ENCODE measurements around the gene KCNG4. TPM values are rescaled to one million over a fixed set of nuclear protein-coding genes. Genes with fewer than 3 reads are reported as not detected.

KCNG4 gene
- total and polyA plus RNA-seq, 10 of the 15 experiments (the other 5 are each of a cell fraction or from before 2014, with no cell fraction given), result not detected

DNA sequence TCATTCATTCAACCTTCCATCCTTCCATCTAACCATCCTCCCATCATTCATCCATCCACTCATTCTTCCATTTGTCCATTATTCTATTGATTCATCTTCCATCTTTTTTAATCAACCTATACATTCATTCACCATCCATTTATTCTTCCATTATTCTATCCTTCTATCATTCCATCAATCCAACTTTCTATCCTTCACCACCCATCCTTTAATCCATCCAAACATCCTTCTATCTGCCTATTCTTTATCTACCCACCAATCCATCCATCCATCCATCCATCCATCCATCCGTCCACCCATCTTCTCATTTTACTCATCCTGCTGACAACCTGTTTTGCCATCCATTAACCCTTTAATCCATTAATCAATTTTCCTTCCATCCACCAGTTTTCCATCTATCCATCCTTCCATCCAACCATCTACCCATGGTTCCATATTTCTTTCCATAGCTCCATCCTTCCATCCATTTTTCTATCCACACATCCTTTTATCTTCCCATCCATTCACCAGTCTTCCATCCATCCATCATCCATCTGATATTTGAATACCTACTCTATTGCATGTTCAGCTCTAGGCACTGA is 33.0 kb upstream of the KCNG4 start:
- intact Hi-C loops (cut with micrococcal nuclease; ENCODE audit: unreplicated experiment), result no loop called here
- Histone ChIP-seq H3K4me1 (ENCODE audit: control insufficient read depth, insufficient read depth, low read length) (no peaks in the 10 kb centered on the region), H2AFZ (ENCODE audit: control insufficient read depth, low read depth, low read length) (no peak overlapping the region), H3K9ac (ENCODE audit: control insufficient read depth, insufficient read depth, low read length) (no peak overlapping the region), H4K20me1 (ENCODE audit: control insufficient read depth, insufficient read depth) (no peaks in the 10 kb centered on the region), H3K79me2 (ENCODE audit: control insufficient read depth, insufficient read depth, low read length) (no peaks in the 10 kb centered on the region), H3K4me3 (no peak overlapping the region), H3K36me3 (ENCODE audit: control insufficient read depth in 2 of 2, insufficient read depth in 2 of 2, low read length in 1 of 2) (no peaks in the 10 kb centered on the region), H3K9me3 (replicated peaks; ENCODE audit: control insufficient read depth, insufficient read depth, low read length) (no peaks in the 10 kb centered on the region), H3K27ac (ENCODE audit: control insufficient read depth, insufficient read depth) (no peak overlapping the region), H3K4me2 (ENCODE audit: control insufficient read depth, insufficient read depth) (no peak overlapping the region), H3K27me3 (replicated peaks in 1 of 2; ENCODE audit: control insufficient read depth in 2 of 2, insufficient read depth in 2 of 2, low read length in 1 of 2) (no peaks in the 10 kb centered on the region)
- BruUV-seq (replicated peaks), result no TSS peak
- DNase-seq (ENCODE audit: low read depth, low spot score), result no peak
- ChIA-PET CTCF (interaction anchor here (0.9 to 1.2 kb wide), 2 partner anchors 10 to 234 kb away, joined by 3 to 4 read pairs; no protein-coding TSS in a partner anchor), POLR2A (no interaction called here), RAD21 (ENCODE audit: unreplicated experiment) (no interaction called here), SMC1A (ENCODE audit: uncharacterized antibody, unreplicated experiment) (no interaction called here)
- FAIRE-seq, result no peak
- in situ Hi-C loops (cut with MboI), result loop anchor here (10.0 kb wide), 1 partner anchor 352 kb away; no protein-coding TSS in a partner anchor
- no peak for ATAC-seq
- 0% methylated on average over 1 of the region's 1 CpG for WGBS (ENCODE audit: insufficient coverage, insufficient replicate concordance, low lambda C conversion rate, missing lambda C conversion rate)
- TF ChIP-seq RAD21 (IDR thresholded peaks at IDR 0.05; ENCODE audit: insufficient read depth, low read depth, low read length) (no peak), IKZF1 (conservative IDR thresholded peaks at IDR 0.05) (no peak), STAT1 (conservative IDR thresholded peaks at IDR 0.05) (no peak), POLR2AphosphoS2 (IDR thresholded peaks at IDR 0.05; ENCODE audit: low read depth, low read length) (no peak), EP300 (IDR thresholded peaks at IDR 0.05; ENCODE audit: borderline replicate concordance in 1 of 2, control insufficient read depth in 1 of 2, low read depth in 2 of 2, low read length in 2 of 2) (no peak), SREBF1 (IDR thresholded peaks at IDR 0.05; ENCODE audit: low read length) (no peak), IKZF2 (IDR thresholded peaks at IDR 0.05) (no peak), CREB1 (IDR thresholded peaks at IDR 0.05; ENCODE audit: low read depth) (no peak), RCOR1 (conservative IDR thresholded peaks at IDR 0.05; ENCODE audit: low read depth, low read length) (no peak), TCF7 (IDR thresholded peaks at IDR 0.05; ENCODE audit: borderline replicate concordance) (no peak), BACH1 (IDR thresholded peaks at IDR 0.05; ENCODE audit: borderline replicate concordance) (no peak), SUZ12 (IDR thresholded peaks at IDR 0.05; ENCODE audit: unreplicated experiment) (no peak), ZBED1 (IDR thresholded peaks at IDR 0.05; ENCODE audit: borderline replicate concordance) (no peak)
- TF ChIP-seq, protein P1, sequence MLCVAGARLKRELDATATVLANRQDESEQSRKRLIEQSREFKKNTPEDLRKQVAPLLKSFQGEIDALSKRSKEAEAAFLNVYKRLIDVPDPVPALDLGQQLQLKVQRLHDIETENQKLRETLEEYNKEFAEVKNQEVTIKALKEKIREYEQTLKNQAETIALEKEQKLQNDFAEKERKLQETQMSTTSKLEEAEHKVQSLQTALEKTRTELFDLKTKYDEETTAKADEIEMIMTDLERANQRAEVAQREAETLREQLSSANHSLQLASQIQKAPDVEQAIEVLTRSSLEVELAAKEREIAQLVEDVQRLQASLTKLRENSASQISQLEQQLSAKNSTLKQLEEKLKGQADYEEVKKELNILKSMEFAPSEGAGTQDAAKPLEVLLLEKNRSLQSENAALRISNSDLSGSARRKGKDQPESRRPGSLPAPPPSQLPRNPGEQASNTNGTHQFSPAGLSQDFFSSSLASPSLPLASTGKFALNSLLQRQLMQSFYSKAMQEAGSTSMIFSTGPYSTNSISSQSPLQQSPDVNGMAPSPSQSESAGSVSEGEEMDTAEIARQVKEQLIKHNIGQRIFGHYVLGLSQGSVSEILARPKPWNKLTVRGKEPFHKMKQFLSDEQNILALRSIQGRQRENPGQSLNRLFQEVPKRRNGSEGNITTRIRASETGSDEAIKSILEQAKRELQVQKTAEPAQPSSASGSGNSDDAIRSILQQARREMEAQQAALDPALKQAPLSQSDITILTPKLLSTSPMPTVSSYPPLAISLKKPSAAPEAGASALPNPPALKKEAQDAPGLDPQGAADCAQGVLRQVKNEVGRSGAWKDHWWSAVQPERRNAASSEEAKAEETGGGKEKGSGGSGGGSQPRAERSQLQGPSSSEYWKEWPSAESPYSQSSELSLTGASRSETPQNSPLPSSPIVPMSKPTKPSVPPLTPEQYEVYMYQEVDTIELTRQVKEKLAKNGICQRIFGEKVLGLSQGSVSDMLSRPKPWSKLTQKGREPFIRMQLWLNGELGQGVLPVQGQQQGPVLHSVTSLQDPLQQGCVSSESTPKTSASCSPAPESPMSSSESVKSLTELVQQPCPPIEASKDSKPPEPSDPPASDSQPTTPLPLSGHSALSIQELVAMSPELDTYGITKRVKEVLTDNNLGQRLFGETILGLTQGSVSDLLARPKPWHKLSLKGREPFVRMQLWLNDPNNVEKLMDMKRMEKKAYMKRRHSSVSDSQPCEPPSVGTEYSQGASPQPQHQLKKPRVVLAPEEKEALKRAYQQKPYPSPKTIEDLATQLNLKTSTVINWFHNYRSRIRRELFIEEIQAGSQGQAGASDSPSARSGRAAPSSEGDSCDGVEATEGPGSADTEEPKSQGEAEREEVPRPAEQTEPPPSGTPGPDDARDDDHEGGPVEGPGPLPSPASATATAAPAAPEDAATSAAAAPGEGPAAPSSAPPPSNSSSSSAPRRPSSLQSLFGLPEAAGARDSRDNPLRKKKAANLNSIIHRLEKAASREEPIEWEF (IDR thresholded peaks at IDR 0.05; ENCODE audit: insufficient replicate concordance, low read depth, low read length), result no peak

Data from GM12878 (cell line).